ENCODE results near the gene LTB4R2.
"Not testable (repeated sequence)": the region's sequence is repeated elsewhere in the genome, so short reads cannot be mapped to it uniquely, and the experiment has no call there.

Gene LTB4R2

GRCh38 chr14:24321212-24321975, 11.5 kb downstream of the LTB4R2 start:
- no peak for DNase-seq

GRCh38 chr14:24322672-24323071, 12.7 kb downstream of the LTB4R2 start:
- DNase-seq: no peak

- no peak for DNase-seq
Observed at GRCh38 chr14:24323341-24323740, 13.4 kb downstream of the LTB4R2 start.

- DNase-seq: no peak
Observed at GRCh38 chr14:24324024-24324423, 14.1 kb downstream of the LTB4R2 start.

- DNase-seq: no peak
Observed at GRCh38 chr14:24325041-24325530, 15.1 kb downstream of the LTB4R2 start.

GRCh38 chr14:24325963-24326362, 16.0 kb downstream of the LTB4R2 start:
- no peak for DNase-seq

GRCh38 chr14:24327303-24327702, 17.4 kb downstream of the LTB4R2 start:
- DNase-seq: no peak

GRCh38 chr14:24327914-24328313, 18.0 kb downstream of the LTB4R2 start:
- not testable (repeated sequence) for DNase-seq

GRCh38 chr14:24329073-24329663, 19.2 kb downstream of the LTB4R2 start:
- DNase-seq: no peak

- DNase-seq: peak in 1 of 4 experiments; percentile 12
Observed at GRCh38 chr14:24329736-24330135, 19.8 kb downstream of the LTB4R2 start.

- no peak for DNase-seq
Observed at GRCh38 chr14:24330973-24331674, 21.2 kb downstream of the LTB4R2 start.

GRCh38 chr14:24331731-24332267, 21.9 kb downstream of the LTB4R2 start:
- no peak for DNase-seq

GRCh38 chr14:24332268-24332993, 22.5 kb downstream of the LTB4R2 start:
- DNase-seq: peak; percentile 39 to 73 (median 63)

- DNase-seq: no peak
Observed at GRCh38 chr14:24334431-24335291, 24.7 kb downstream of the LTB4R2 start, which contains the start of gene ADCY4. TSS of gene ADCY4 (minus strand) at chr14:24335071. CDS start at chr14:24334652, 419 bp downstream.

- no peak for DNase-seq
Observed at GRCh38 chr14:24335461-24336171, 25.7 kb downstream of the LTB4R2 start.

GRCh38 chr14:24337144-24337823, 27.3 kb downstream of the LTB4R2 start:
- no peak for DNase-seq

- no peak for DNase-seq
Observed at GRCh38 chr14:24337824-24338175, 27.9 kb downstream of the LTB4R2 start.

GRCh38 chr14:24338843-24339242, 28.9 kb downstream of the LTB4R2 start:
- no peak for DNase-seq

GRCh38 chr14:24339284-24340151, 29.6 kb downstream of the LTB4R2 start, which contains the start of gene RIPK3:
TSS of gene RIPK3 (minus strand) at chr14:24339991. CDS start at chr14:24339826, 165 bp downstream.
- DNase-seq: peak; percentile 35 to 58 (median 42)
